LNCAP (cell line): ENCODE measurements around the gene ITK.

Experiments
- CTCF ChIP-seq: fragments of 450-650 bp; IDR thresholded peaks from 2 replicates; pipeline ENCODE4 v1.5.1; 2017; ENCODE audit warnings: mild to moderate bottlenecking

Gene ITK

GRCh38 chr5:157172403-157172802 is 8.2 kb upstream of the ITK start:
- TF ChIP-seq CTCF, result no peak

GRCh38 chr5:157175071-157175612 is 5.5 kb upstream of the ITK start:
- TF ChIP-seq CTCF, result no peak

GRCh38 chr5:157177953-157178352 is 2.7 kb upstream of the ITK start:
- TF ChIP-seq CTCF, result no peak

- TF ChIP-seq CTCF, result no peak
Observed at GRCh38 chr5:157178966-157179365, 1.7 kb upstream of the ITK start.

- no peak for TF ChIP-seq CTCF
Observed at GRCh38 chr5:157182143-157182757, 1.6 kb downstream of the ITK start.

GRCh38 chr5:157184117-157184670 is 3.6 kb downstream of the ITK start:
- no peak for TF ChIP-seq CTCF

- TF ChIP-seq CTCF, result no peak
Observed at GRCh38 chr5:157186309-157187045, 5.8 kb downstream of the ITK start.
